Heart left ventricle (tissue), 16 donors: ENCODE data around the gene MPHOSPH8. TPM values are rescaled to one million over a fixed set of nuclear protein-coding genes. Genes with fewer than 3 reads are reported as not detected.
"Not testable (repeated sequence)": the region's sequence is repeated elsewhere in the genome, so short reads cannot be mapped to it uniquely, and the experiment has no call there.

Experiments used
- ATAC-seq, 4 donors: fragments of 200-7000 bp; cut with Tn5 transposase; one replicate each; pipeline ENCODE4 v1.9.1; 2020 to 2022; ENCODE audit warnings: moderate library complexity in 4 of 4, mild to moderate bottlenecking in 3 of 4, moderate number of reproducible peaks in 1 of 4
- DNase-seq, 5 donors: peaks; one replicate each; pipeline ENCODE4 v3.0.0-alpha.2; 2020
- H3K27ac ChIP-seq, 12 donors: fragments of 200-600 bp; sonication (generic) in 4 of 12; one replicate each; pipeline versions ENCODE4 v1.5.0 to v1.8.0; 2016 to 2022; ENCODE audit warnings: mild to moderate bottlenecking in 2 of 12
- H3K27me3 ChIP-seq, 9 donors: fragments of 200-600 bp; sonication (generic) in 2 of 9; one replicate each; pipeline versions ENCODE4 v1.5.1 to v1.8.0; 2016 to 2022; ENCODE audit warnings: mild to moderate bottlenecking in 3 of 9
- H3K36me3 ChIP-seq, 9 donors: fragments of 200-600 bp; sonication (generic) in 2 of 9; one replicate each; pipeline versions ENCODE4 v1.5.0 to v1.8.0; 2018 to 2022; ENCODE audit warnings: mild to moderate bottlenecking in 2 of 9
- H3K4me1 ChIP-seq, 12 donors: fragments of 200-600 bp; sonication (generic) in 4 of 12; one replicate each; pipeline versions ENCODE4 v1.5.0 to v1.8.0; 2016 to 2022; ENCODE audit warnings: mild to moderate bottlenecking in 3 of 12
- H3K4me3 ChIP-seq, 12 donors: fragments of 200-600 bp; sonication (generic) in 4 of 12; one replicate each; pipeline versions ENCODE4 v1.5.0 to v1.8.0; 2017 to 2022; ENCODE audit warnings: mild to moderate bottlenecking in 9 of 12, moderate library complexity in 4 of 12
- H3K9me3 ChIP-seq, 12 donors: fragments of 200-600 bp; sonication (generic) in 4 of 12; one replicate each; pipeline versions ENCODE4 v1.5.0 to v1.8.0; 2016 to 2022; ENCODE audit warnings: mild to moderate bottlenecking in 1 of 12
- CTCF ChIP-seq, 12 donors: fragments of 200-600 bp; sonication (generic) in 4 of 12; IDR thresholded peaks; one replicate each; pipeline versions ENCODE4 v1.5.0 to v1.8.0; 2018 to 2022; ENCODE audit warnings: antibody characterized with exemption in 12 of 12, mild to moderate bottlenecking in 5 of 12
- POLR2A ChIP-seq, 2 donors: fragments of 450-650 bp; IDR thresholded peaks; one replicate each; pipeline ENCODE4 v1.6.1; 2017; ENCODE audit warnings: antibody characterized with exemption in 2 of 2, mild to moderate bottlenecking in 2 of 2, moderate library complexity in 2 of 2
- WGBS, 4 donors: extraction: QIAGEN DNeasy Blood & Tissue Kit in 2 of 4; methylation state at CpG; one replicate each; pipeline versions ENCODE4 v1.1.5 to v1.1.7; 2013 to 2018; 5-methylcytosine and 5-hydroxymethylcytosine counted together
- intact Hi-C, 10 donors: fragments of 100-400 bp; cut with DNase I; formaldehyde crosslinking; loops; one replicate each; pipeline versions ENCODE4 v1.11.1 to v1.14.2; 2022
- polyA plus RNA-seq, 2 donors: library from polyadenylated mRNA; stranded (reverse); fragments of 200-250 nt; gene quantifications; one replicate each; pipeline ENCODE4 v1.2.3, GENCODE V29; 2013
- total RNA-seq, 9 donors: library from RNA; depleted of rRNA in 2 of 9; stranded (reverse); fragments of >200 nt in 2 of 9; fragmentation: NEBNext Ultra II Directional in 3 of 9; extraction: Animal tissue kit (Norgen Biotek cat#: 25700) in 3 of 9; gene quantifications; one replicate each; pipeline versions ENCODE4 v1.1.0 to v1.2.4, GENCODE V29; 2016 to 2023
- donor health status: ischemic (EF 13 %, LVEDD 7.1; RV severe dilation, severe dysfunction).
- donor health status: healthy with polysubstance abuse.
- donor health status: DM: no; HTN: yes; CAD: no.
- donor health status: DM: no; HTN: no; CAD: no.
- donor health status: ischemic (EF 25% LVEDD 6.9; RV normal size, moderate dysfunction).
- donor health status: ischemic (EF 25% LVEDD 5.7; RV mildly dilated, moderate dysfunction).
- donor health status: healthy.
- donor health status: DM: yes; HTN: yes; CAD: no.
- donor health status: ischemic (EF 35%, LVEDD 5.7; RV mildly dilated, moderate dysfunction).
- donor health status: nonischemic (EF 11% LVEDD 7.7; RV severe dilation, severe dysfunction).
- donor health status: DM: yes; HTN: yes; CAD: no.
- donor health status: PGD.
- donor health status: ischemic (EF 29% LVEDD 5.4; RV normal size, mild dysfunction).
- donor health status: nonischemic (EF 23%, LVEDD 6.1; RV moderate dilation, normal function).

The MPHOSPH8 gene
- total and polyA plus RNA-seq, 11 donors: 15.2 to 39.3 (median 26.1) TPM

- intact Hi-C loops: no loop called here
- H3K4me3 ChIP-seq: no peak overlapping the region
- WGBS, 4 donors: 76 to 89% (median 83%) methylated on average over 1 of the region's 1 CpG
- H3K9me3 ChIP-seq: no peaks in the 10 kb centered on the region
- H3K36me3 ChIP-seq: peaks cover 0 to 21% (median under 1%) of the 10 kb centered on the region in 9 donors
- no peak for TF ChIP-seq POLR2A (IDR thresholded peaks at IDR 0.05)
- TF ChIP-seq CTCF (IDR thresholded peaks at IDR 0.05): no peak
- no peaks in the 10 kb centered on the region for H3K27me3 ChIP-seq
- ATAC-seq (no peak), DNase-seq (no peak)
- no peak overlapping the region for H3K27ac ChIP-seq
- no peaks in the 10 kb centered on the region for H3K4me1 ChIP-seq
Measured at GRCh38 chr13:19695428-19695827, 62.0 kb downstream of the MPHOSPH8 start.

GRCh38 chr13:19695829-19696228, 62.4 kb downstream of the MPHOSPH8 start:
- Histone ChIP-seq H3K27me3 (no peaks in the 10 kb centered on the region), H3K9me3 (no peaks in the 10 kb centered on the region), H3K4me1 (no peaks in the 10 kb centered on the region), H3K27ac (no peak overlapping the region), H3K36me3 (peaks cover 0 to 21% (median under 1%) of the 10 kb centered on the region in 9 donors), H3K4me3 (no peak overlapping the region)
- ATAC-seq: no peak
- TF ChIP-seq CTCF (IDR thresholded peaks at IDR 0.05) (no peak), POLR2A (IDR thresholded peaks at IDR 0.05) (no peak)
- no peak for DNase-seq
- intact Hi-C loops: no loop called here
- 65 to 80% (median 71%) methylated on average over 3 of the region's 3 CpGs for WGBS, 4 donors

GRCh38 chr13:19700963-19701362, 67.5 kb downstream of the MPHOSPH8 start:
- not testable (repeated sequence) for H3K27me3 ChIP-seq, DNase-seq, H3K4me3 ChIP-seq, H3K9me3 ChIP-seq, H3K27ac ChIP-seq, H3K4me1 ChIP-seq, ATAC-seq
- H3K36me3 ChIP-seq: peaks cover 0 to 17% (median 5%) of the 10 kb centered on the region in 9 donors
- 85 to 97% (median 90%) methylated on average over 3 of the region's 5 CpGs for WGBS, 4 donors
- intact Hi-C loops: loop anchor here in 2 of 10 donors (10.0 kb wide), 1 partner anchor 496 kb away; no protein-coding TSS in a partner anchor

GRCh38 chr13:19701619-19702018, 68.2 kb downstream of the MPHOSPH8 start:
- H3K4me1 ChIP-seq, H3K4me3 ChIP-seq, DNase-seq, H3K27ac ChIP-seq, ATAC-seq, H3K27me3 ChIP-seq, H3K9me3 ChIP-seq: not testable (repeated sequence)
- intact Hi-C loops: loop anchor here in 2 of 10 donors (10.0 kb wide), 1 partner anchor 497 kb away; no protein-coding TSS in a partner anchor
- peaks cover 0 to 17% (median 5%) of the 10 kb centered on the region in 9 donors for H3K36me3 ChIP-seq

- H3K9me3 ChIP-seq, ATAC-seq, H3K4me1 ChIP-seq, DNase-seq, H3K4me3 ChIP-seq, H3K27ac ChIP-seq, H3K27me3 ChIP-seq: not testable (repeated sequence)
- intact Hi-C loops: loop anchor here in 2 of 10 donors (10.0 kb wide), 1 partner anchor 499 kb away; no protein-coding TSS in a partner anchor
- WGBS, 4 donors: 80 to 88% (median 86%) methylated on average over 6 of the region's 6 CpGs
- peaks cover 0 to 17% (median 6%) of the 10 kb centered on the region in 9 donors for H3K36me3 ChIP-seq
Measured at GRCh38 chr13:19704256-19704655, 70.8 kb downstream of the MPHOSPH8 start.

- 92 to 98% (median 96%) methylated on average over 1 of the region's 1 CpG for WGBS, 4 donors
- intact Hi-C loops: loop anchor here in 2 of 10 donors (10.0 kb wide), 1 partner anchor 504 kb away; no protein-coding TSS in a partner anchor
Measured at GRCh38 chr13:19709039-19709438, 75.6 kb downstream of the MPHOSPH8 start.

GRCh38 chr13:19709782-19710181, 76.3 kb downstream of the MPHOSPH8 start:
- H3K9me3 ChIP-seq, DNase-seq, H3K4me1 ChIP-seq, H3K27me3 ChIP-seq, ATAC-seq, H3K27ac ChIP-seq, H3K4me3 ChIP-seq, H3K36me3 ChIP-seq: not testable (repeated sequence)
- intact Hi-C loops: loop anchor here in 2 of 10 donors (10.0 kb wide), 1 partner anchor 505 kb away; no protein-coding TSS in a partner anchor

More at GRCh38 chr13:19709039-19709438, 75.6 kb downstream of the MPHOSPH8 start:
- not testable (repeated sequence) for H3K27ac ChIP-seq, H3K9me3 ChIP-seq, H3K27me3 ChIP-seq, ATAC-seq, H3K4me1 ChIP-seq, H3K4me3 ChIP-seq, DNase-seq
- H3K36me3 ChIP-seq: peaks cover 0 to 15% (median 3%) of the 10 kb centered on the region in 9 donors
